Liver (tissue), 9 donors: ENCODE results near the gene CAP2. TPM values are rescaled to one million over a fixed set of nuclear protein-coding genes. Genes with fewer than 3 reads are reported as not detected.

Source experiments
- DNase-seq: peaks from one replicate; pipeline ENCODE4 v3.0.0-alpha.2; 2017; ENCODE audit warnings: low spot score
- H3K27ac ChIP-seq, 2 donors: one replicate each; pipeline ENCODE4 v1.7.0; 2013; ENCODE audit warnings: inconsistent platforms in 2 of 2, low read length in 2 of 2, control low read depth in 1 of 2, low read depth in 1 of 2, mild to moderate bottlenecking in 1 of 2
- H3K27me3 ChIP-seq, 4 donors: one replicate each; pipeline versions ENCODE4 v1.6.1 to v1.7.0; 2013; ENCODE audit warnings: low read length in 3 of 4, inconsistent platforms in 1 of 4, mild to moderate bottlenecking in 1 of 4, moderate library complexity in 1 of 4; ENCODE audit not compliant: control insufficient read depth in 4 of 4, insufficient read depth in 4 of 4
- H3K36me3 ChIP-seq, 4 donors: one replicate each; pipeline versions ENCODE4 v1.6.1 to v1.7.0; 2013; ENCODE audit warnings: low read length in 3 of 4, mild to moderate bottlenecking in 3 of 4, low read depth in 1 of 4, moderate library complexity in 1 of 4; ENCODE audit not compliant: control insufficient read depth in 4 of 4, insufficient read depth in 3 of 4
- H3K4me1 ChIP-seq, 4 donors: one replicate each; pipeline versions ENCODE4 v1.6.1 to v1.7.0; 2013; ENCODE audit warnings: low read length in 3 of 4, mild to moderate bottlenecking in 3 of 4, moderate library complexity in 1 of 4; ENCODE audit not compliant: control insufficient read depth in 4 of 4, insufficient read depth in 4 of 4
- H3K4me3 ChIP-seq, 3 donors: one replicate each; pipeline versions ENCODE4 v1.6.1 to v1.7.0; 2013; ENCODE audit warnings: low read length in 3 of 3, control low read depth in 1 of 3, low read depth in 1 of 3, mild to moderate bottlenecking in 1 of 3
- H3K9ac ChIP-seq, 2 donors: one replicate each; pipeline ENCODE4 v1.7.0; 2013; ENCODE audit warnings: low read length in 2 of 2, mild to moderate bottlenecking in 2 of 2, moderate library complexity in 2 of 2, control low read depth in 1 of 2, low read depth in 1 of 2
- H3K9me3 ChIP-seq, 4 donors: one replicate each; pipeline versions ENCODE4 v1.6.1 to v1.7.0; 2013; ENCODE audit warnings: low read length in 3 of 4; ENCODE audit not compliant: control insufficient read depth in 4 of 4
- EGR1 ChIP-seq, 2 donors: IDR thresholded peaks; 2 replicates each; pipeline ENCODE4 v1.6.1; 2016 to 2018; ENCODE audit warnings: antibody characterized with exemption in 2 of 2, low read depth in 2 of 2
- FOXA1 ChIP-seq: IDR thresholded peaks from 2 replicates; pipeline ENCODE4 v1.6.1; 2016; ENCODE audit warnings: antibody characterized with exemption
- FOXA2 ChIP-seq: IDR thresholded peaks from 2 replicates; pipeline ENCODE4 v1.6.1; 2016; ENCODE audit warnings: antibody characterized with exemption
- GABPA ChIP-seq, 2 donors: IDR thresholded peaks in 1 of 2; conservative IDR thresholded peaks in 1 of 2; 2 replicates each; pipeline ENCODE4 v1.6.1; 2016; ENCODE audit warnings: antibody characterized with exemption in 2 of 2, mild to moderate bottlenecking in 1 of 2, moderate library complexity in 1 of 2
- HNF4A ChIP-seq, 2 donors: conservative IDR thresholded peaks; 2 replicates each; pipeline ENCODE4 v1.6.1; 2016; ENCODE audit warnings: antibody characterized with exemption in 2 of 2, mild to moderate bottlenecking in 2 of 2
- HNF4G ChIP-seq: IDR thresholded peaks from 2 replicates; pipeline ENCODE4 v1.6.1; 2016; ENCODE audit warnings: antibody characterized with exemption
- JUND ChIP-seq, 2 donors: IDR thresholded peaks; 2 replicates each; pipeline ENCODE4 v1.6.1; 2016; ENCODE audit warnings: antibody characterized with exemption in 2 of 2
- NR2F2 ChIP-seq: IDR thresholded peaks from 2 replicates; pipeline ENCODE4 v1.6.1; 2016; ENCODE audit warnings: antibody characterized with exemption
- RAD21 ChIP-seq, 2 donors: IDR thresholded peaks; 2 replicates each; pipeline ENCODE4 v1.6.1; 2016; ENCODE audit warnings: antibody characterized with exemption in 2 of 2, mild to moderate bottlenecking in 2 of 2
- RXRA ChIP-seq, 2 donors: IDR thresholded peaks; 2 replicates each; pipeline ENCODE4 v1.6.1; 2017 to 2018; ENCODE audit warnings: antibody characterized with exemption in 2 of 2, mild to moderate bottlenecking in 1 of 2
- SP1 ChIP-seq: IDR thresholded peaks from 2 replicates; pipeline ENCODE4 v1.6.1; 2018; ENCODE audit warnings: antibody characterized with exemption, mild to moderate bottlenecking
- TAF1 ChIP-seq: conservative IDR thresholded peaks from 2 replicates; pipeline ENCODE4 v1.6.1; 2016; ENCODE audit warnings: antibody characterized with exemption, mild to moderate bottlenecking
- WGBS: extraction: QIAGEN DNeasy Blood & Tissue Kit; methylation state at CpG from one replicate; pipeline ENCODE4 v1.1.7; 2013; 5-methylcytosine and 5-hydroxymethylcytosine counted together
- polyA plus RNA-seq, 2 donors: library from polyadenylated mRNA; stranded (reverse) in 1 of 2; unstranded in 1 of 2; fragments of 200-250 nt in 1 of 2; fragments of >200 nt in 1 of 2; fragmentation: Nextera tagmentation in 1 of 2; extraction: Ambion mirVana in 1 of 2; gene quantifications; one replicate each; pipeline versions ENCODE4 v1.2.1 to v1.2.3, GENCODE V29; 2013 to 2015
- total RNA-seq, 2 donors: library from RNA; depleted of rRNA; stranded (reverse); fragments of >200 nt; gene quantifications; one replicate each; pipeline ENCODE4 v1.2.3, GENCODE V29; 2014
- TF ChIP-seq, protein P1 (sequence below): IDR thresholded peaks from 2 replicates; pipeline ENCODE4 v1.6.1; 2016; ENCODE audit warnings: antibody characterized with exemption
- TF ChIP-seq, protein P2 (sequence below): fragments of 150-350 bp; IDR thresholded peaks from 2 replicates; pipeline ENCODE4 v1.5.1; 2017; ENCODE audit warnings: improper control_type of control experiment, low read depth, low read length; ENCODE audit not compliant: missing input control
- TF ChIP-seq, protein P3 (sequence below): IDR thresholded peaks from 2 replicates; pipeline ENCODE4 v1.6.1; 2016; ENCODE audit warnings: antibody characterized with exemption
- TF ChIP-seq, protein P4 (sequence below): IDR thresholded peaks from 2 replicates; pipeline ENCODE4 v1.6.1; 2016; ENCODE audit warnings: antibody characterized with exemption
- donor health status: healthy.
- donor health status: healthy.
- donor health status: healthy.
- donor health status: healthy.
- donor health status: healthy.

Gene CAP2
- total and polyA plus RNA-seq, 4 donors: 1.2 to 6.4 (median 2.5) TPM

DNA sequence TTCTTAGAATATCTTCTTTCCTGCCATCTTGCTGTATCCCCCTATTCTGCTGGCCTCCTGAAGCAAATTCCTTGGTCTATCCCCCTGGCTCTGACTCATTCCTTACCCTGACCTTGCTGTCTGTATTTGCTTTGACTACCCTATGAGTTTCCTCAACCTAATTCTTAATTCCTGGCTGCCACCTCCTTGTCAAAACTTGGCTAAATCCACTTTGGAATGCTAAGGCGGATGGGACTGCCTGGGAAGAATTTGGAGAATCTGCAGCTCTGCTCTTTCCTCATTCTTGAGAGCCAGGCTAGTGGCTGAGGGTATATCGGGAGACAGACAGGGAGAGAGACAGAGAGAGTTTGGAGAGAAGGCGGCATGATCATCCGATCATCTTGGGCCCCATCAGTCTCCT is 24.4 kb downstream of the CAP2 start (continued):
- TF ChIP-seq RXRA (IDR thresholded peaks at IDR 0.05) (no peak), FOXA1 (no peak), HNF4A (conservative IDR thresholded peaks at IDR 0.05) (no peak), NR2F2 (no peak)

DNA sequence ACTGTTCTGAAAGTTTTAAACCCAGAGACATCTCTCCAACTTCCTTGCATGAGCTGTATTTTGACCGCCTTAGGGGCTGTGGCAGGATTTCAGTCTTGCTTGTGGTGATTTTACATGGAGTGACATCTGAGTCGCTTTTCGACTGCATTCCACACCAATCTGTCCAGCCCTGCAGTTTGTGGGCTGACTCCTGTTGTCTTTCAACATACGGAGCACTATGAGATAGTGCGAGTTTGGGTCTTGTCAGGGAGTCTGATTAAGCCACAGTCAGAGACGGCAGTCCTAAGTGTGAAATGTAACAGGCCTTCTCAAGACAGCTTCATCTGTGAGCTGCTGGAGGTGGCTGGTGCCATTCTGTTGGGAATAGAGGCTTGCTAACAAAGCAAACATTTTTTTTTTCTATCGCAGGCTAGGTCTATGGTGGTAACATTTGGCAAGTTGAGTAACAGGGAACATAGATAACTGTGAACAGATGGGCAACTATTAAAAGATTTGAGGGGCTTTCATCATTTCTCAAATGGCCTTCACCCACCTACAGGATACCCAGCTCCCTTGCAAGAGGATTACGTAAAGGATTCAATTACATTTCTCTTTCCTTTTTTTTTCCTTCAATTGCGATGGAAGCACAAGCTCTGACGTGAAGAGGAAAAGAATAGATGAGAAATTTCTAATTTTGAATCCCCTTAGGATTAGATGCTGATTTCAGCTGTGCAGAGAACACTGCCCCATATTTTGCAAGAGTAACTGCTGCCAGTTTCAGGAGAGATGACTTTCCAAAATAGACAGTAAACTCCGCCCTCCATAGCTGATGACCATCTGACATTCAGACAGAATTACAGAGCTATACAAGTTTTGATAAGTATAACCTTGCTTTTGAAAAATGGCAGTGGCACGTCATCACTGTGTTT is 25.1 kb downstream of the CAP2 start:
- Histone ChIP-seq H3K27me3 (no peaks in the 10 kb centered on the region), H3K9me3 (no peaks in the 10 kb centered on the region), H3K9ac (no peak overlapping the region), H3K27ac (no peak overlapping the region), H3K4me1 (no peaks in the 10 kb centered on the region), H3K36me3 (no peaks in the 10 kb centered on the region), H3K4me3 (no peak overlapping the region)
- WGBS: 80% methylated on average over 12 of the region's 12 CpGs
- no peak for DNase-seq
- TF ChIP-seq, protein P1, sequence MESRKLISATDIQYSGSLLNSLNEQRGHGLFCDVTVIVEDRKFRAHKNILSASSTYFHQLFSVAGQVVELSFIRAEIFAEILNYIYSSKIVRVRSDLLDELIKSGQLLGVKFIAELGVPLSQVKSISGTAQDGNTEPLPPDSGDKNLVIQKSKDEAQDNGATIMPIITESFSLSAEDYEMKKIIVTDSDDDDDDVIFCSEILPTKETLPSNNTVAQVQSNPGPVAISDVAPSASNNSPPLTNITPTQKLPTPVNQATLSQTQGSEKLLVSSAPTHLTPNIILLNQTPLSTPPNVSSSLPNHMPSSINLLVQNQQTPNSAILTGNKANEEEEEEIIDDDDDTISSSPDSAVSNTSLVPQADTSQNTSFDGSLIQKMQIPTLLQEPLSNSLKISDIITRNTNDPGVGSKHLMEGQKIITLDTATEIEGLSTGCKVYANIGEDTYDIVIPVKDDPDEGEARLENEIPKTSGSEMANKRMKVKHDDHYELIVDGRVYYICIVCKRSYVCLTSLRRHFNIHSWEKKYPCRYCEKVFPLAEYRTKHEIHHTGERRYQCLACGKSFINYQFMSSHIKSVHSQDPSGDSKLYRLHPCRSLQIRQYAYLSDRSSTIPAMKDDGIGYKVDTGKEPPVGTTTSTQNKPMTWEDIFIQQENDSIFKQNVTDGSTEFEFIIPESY: no peak
- no peak for TF ChIP-seq HNF4G
- TF ChIP-seq FOXA1: no peak
- TF ChIP-seq JUND (IDR thresholded peaks at IDR 0.05): no peak
- TF ChIP-seq, protein P2, sequence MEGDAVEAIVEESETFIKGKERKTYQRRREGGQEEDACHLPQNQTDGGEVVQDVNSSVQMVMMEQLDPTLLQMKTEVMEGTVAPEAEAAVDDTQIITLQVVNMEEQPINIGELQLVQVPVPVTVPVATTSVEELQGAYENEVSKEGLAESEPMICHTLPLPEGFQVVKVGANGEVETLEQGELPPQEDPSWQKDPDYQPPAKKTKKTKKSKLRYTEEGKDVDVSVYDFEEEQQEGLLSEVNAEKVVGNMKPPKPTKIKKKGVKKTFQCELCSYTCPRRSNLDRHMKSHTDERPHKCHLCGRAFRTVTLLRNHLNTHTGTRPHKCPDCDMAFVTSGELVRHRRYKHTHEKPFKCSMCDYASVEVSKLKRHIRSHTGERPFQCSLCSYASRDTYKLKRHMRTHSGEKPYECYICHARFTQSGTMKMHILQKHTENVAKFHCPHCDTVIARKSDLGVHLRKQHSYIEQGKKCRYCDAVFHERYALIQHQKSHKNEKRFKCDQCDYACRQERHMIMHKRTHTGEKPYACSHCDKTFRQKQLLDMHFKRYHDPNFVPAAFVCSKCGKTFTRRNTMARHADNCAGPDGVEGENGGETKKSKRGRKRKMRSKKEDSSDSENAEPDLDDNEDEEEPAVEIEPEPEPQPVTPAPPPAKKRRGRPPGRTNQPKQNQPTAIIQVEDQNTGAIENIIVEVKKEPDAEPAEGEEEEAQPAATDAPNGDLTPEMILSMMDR: no peak
- no peak for TF ChIP-seq RAD21 (IDR thresholded peaks at IDR 0.05)
- TF ChIP-seq EGR1 (IDR thresholded peaks at IDR 0.05; ENCODE audit: low read depth in 2 of 2): no peak
- no peak for TF ChIP-seq SP1
- TF ChIP-seq FOXA2: no peak
- no peak for TF ChIP-seq RXRA (IDR thresholded peaks at IDR 0.05)
- TF ChIP-seq, protein P3, sequence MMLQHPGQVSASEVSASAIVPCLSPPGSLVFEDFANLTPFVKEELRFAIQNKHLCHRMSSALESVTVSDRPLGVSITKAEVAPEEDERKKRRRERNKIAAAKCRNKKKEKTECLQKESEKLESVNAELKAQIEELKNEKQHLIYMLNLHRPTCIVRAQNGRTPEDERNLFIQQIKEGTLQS: no peak
- TF ChIP-seq HNF4A (conservative IDR thresholded peaks at IDR 0.05): no peak

DNA sequence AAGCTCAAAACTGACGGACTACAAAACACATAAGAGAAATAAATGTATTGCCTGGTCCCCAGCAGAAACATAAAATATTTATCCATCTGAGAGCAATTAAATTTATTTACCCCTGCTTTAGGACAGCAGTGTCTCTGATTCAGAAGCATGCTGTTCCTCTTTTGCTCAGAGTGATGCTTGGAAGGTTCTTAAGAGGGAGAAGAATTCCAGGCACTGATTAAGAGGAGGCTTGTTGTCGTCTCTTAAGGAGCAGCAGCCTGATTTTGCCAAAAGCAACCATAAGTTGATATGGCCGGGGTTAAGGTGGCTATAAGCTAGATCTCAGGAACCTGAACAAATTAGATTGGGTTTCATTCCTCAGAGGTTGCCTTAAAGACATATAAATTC is 25.8 kb downstream of the CAP2 start:
- no peak for DNase-seq
- Histone ChIP-seq H3K9me3 (no peaks in the 10 kb centered on the region), H3K27me3 (no peaks in the 10 kb centered on the region), H3K27ac (no peak overlapping the region), H3K4me3 (no peak overlapping the region), H3K9ac (no peak overlapping the region), H3K36me3 (no peaks in the 10 kb centered on the region), H3K4me1 (no peaks in the 10 kb centered on the region)
- WGBS: 86% methylated on average over 3 of the region's 3 CpGs
- TF ChIP-seq, protein P1: no peak
- TF ChIP-seq, protein P3: no peak
- TF ChIP-seq TAF1: no peak
- TF ChIP-seq, protein P4, sequence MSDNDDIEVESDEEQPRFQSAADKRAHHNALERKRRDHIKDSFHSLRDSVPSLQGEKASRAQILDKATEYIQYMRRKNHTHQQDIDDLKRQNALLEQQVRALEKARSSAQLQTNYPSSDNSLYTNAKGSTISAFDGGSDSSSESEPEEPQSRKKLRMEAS: no peak
- no peak for TF ChIP-seq HNF4G
- no peak for TF ChIP-seq FOXA2
- TF ChIP-seq GABPA (IDR thresholded peaks at IDR 0.05 in 1 of 2, conservative IDR thresholded peaks at IDR 0.05 in 1 of 2): no peak
- no peak for TF ChIP-seq RAD21 (IDR thresholded peaks at IDR 0.05)
